Bronchial epithelial cell (primary cell): Measurements from ENCODE around the gene ZNF768. TPM values are rescaled to one million over a fixed set of nuclear protein-coding genes. Genes with fewer than 3 reads are reported as not detected.

Experiments
- DNase-seq: peaks from one replicate; pipeline ENCODE4 v3.0.0-alpha.2; 2010; ENCODE audit warnings: low read depth
- FAIRE-seq: peaks from 2 replicates; lab custom pipeline; 2011; peaks lifted over from hg19 to GRCh38; lab: Jason Lieb, UNC
- H3K27me3 ChIP-seq: 2 replicates; pipeline ENCODE4 v1.5.1; 2011; ENCODE audit warnings: low read length; ENCODE audit not compliant: control insufficient read depth, insufficient read depth
- H3K36me3 ChIP-seq: 2 replicates; pipeline ENCODE4 v1.5.1; 2011; ENCODE audit warnings: low read length; ENCODE audit not compliant: control insufficient read depth, insufficient read depth
- H3K4me3 ChIP-seq: 2 replicates; pipeline ENCODE4 v1.5.1; 2011; ENCODE audit warnings: mild to moderate bottlenecking, low read depth, low read length, control low read depth
- total RNA-seq: library from RNA; depleted of rRNA; stranded (reverse); fragments of >200 nt; gene quantifications from 2 replicates; pipeline ENCODE4 v1.2.1, GENCODE V29; 2014
- TF ChIP-seq, protein P1 (sequence below): IDR thresholded peaks from 2 replicates; pipeline ENCODE4 v1.5.1; 2011; ENCODE audit warnings: mild to moderate bottlenecking, moderate library complexity, low read length, control low read depth, inconsistent platforms; ENCODE audit not compliant: insufficient read depth, severe bottlenecking

Gene ZNF768
- total RNA-seq, 1 donor from 2014 or later: 19.7 TPM

DNA sequence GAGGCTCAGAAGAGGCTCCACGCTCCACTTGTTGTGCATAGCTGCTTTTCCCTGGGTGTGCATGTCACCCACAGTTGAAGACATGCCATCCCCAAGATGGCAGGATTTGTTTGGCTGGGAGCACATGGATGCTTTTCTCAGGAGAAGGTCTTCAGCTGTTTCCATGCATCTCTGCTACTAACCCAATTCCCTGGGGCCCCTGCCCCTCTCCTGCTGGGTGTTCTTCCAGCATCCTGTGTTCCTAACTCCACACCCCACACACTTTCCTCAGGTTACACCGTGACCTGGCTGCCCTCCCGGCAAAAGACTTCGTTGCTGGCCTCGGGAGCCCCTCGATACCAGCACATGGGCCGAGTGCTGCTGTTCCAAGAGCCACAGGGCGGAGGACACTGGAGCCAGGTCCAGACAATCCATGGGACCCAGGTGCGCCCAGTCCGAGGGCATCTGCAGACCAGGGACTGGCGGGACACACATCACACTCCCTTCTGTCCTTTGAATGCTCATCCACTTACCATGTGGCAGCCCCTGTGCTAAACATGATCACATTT is 32.4 kb downstream of the ZNF768 start:
- Histone ChIP-seq H3K36me3 (no peaks in the 10 kb centered on the region), H3K27me3 (no peaks in the 10 kb centered on the region), H3K4me3 (no peak overlapping the region)
- DNase-seq: no peak
- TF ChIP-seq, protein P1, sequence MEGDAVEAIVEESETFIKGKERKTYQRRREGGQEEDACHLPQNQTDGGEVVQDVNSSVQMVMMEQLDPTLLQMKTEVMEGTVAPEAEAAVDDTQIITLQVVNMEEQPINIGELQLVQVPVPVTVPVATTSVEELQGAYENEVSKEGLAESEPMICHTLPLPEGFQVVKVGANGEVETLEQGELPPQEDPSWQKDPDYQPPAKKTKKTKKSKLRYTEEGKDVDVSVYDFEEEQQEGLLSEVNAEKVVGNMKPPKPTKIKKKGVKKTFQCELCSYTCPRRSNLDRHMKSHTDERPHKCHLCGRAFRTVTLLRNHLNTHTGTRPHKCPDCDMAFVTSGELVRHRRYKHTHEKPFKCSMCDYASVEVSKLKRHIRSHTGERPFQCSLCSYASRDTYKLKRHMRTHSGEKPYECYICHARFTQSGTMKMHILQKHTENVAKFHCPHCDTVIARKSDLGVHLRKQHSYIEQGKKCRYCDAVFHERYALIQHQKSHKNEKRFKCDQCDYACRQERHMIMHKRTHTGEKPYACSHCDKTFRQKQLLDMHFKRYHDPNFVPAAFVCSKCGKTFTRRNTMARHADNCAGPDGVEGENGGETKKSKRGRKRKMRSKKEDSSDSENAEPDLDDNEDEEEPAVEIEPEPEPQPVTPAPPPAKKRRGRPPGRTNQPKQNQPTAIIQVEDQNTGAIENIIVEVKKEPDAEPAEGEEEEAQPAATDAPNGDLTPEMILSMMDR: no peak
- no peak for FAIRE-seq

DNA sequence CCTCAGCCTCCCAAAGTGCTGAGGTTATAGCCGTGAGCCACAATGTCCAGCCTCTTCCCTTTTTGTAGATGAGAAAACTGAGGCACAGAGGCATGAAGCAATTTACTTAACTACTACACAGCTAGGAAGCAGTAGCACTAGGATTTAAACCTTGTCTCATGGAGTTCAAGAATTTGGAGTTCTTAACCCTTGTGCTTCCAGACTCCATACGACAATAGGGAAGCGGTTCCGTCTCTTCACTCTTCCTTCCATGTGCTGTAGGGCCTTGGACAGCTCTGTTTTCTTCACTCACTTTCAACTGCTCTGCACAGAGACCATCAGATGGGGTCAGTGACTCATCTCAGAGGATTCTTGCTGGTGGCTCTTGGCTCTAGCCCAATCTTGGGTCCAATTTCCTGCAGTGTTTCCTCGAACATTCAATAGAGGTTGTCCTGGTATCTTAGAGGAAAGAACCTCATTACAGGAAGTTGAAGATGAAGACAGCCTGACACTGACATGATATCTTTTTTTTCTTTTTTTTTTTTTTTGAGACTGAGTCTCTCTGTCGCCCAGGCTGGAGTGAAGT is 34.5 kb downstream of the ZNF768 start:
- FAIRE-seq (no peak), DNase-seq (peak; percentile 61)
- Histone ChIP-seq H3K36me3 (no peaks in the 10 kb centered on the region), H3K27me3 (no peaks in the 10 kb centered on the region), H3K4me3 (no peak overlapping the region)
- TF ChIP-seq, protein P1: no peak

DNA sequence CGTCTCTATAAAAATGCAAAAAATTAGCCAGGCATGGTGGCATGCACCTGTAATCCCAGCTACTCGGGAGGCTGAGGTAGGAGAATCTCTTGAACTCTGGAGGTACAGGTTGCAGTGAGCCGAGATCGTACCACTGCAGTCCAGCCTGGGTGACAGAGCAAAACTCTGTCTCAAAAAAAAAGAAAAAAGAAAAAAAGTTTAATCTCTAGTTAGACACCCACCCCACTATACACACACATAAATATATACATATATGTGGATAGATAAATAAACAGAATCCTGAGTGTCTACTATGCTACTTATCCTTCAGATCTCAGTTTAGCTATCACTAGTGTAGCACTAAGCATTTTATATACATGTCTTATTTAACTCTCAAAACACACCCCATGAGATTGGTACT is 35.1 kb downstream of the ZNF768 start:
- TF ChIP-seq, protein P1: no peak
- H3K36me3 ChIP-seq: no peaks in the 10 kb centered on the region
- no peak for FAIRE-seq

DNA sequence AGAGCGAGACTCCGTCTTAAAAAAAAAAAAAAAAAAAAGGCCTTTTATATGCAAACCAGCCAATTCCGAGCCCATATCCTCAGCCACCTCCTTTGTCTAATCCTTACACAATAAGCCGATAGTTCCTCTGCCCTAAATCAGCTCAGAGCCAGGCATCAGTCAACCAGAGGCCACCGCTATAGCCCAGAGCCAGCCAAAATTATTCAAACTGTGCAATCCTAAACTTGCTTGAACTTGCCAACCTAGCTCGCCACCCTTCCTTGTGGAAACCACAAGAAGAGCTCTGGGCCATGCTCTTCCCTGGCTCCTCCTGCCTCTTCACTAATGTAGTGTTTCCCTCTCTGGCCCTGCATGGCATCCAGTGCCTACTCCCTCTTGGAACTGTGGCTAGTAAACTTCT is 36.2 kb downstream of the ZNF768 start:
- DNase-seq (peak; percentile 97), FAIRE-seq (no peak)
- Histone ChIP-seq H3K27me3 (no peaks in the 10 kb centered on the region), H3K36me3 (no peaks in the 10 kb centered on the region), H3K4me3 (no peak overlapping the region)
- TF ChIP-seq, protein P1: no peak

More for the DNA sequence above, 35.1 kb downstream of the ZNF768 start:
- H3K27me3 ChIP-seq: no peaks in the 10 kb centered on the region
- H3K4me3 ChIP-seq: no peak overlapping the region
- DNase-seq: no peak

DNA sequence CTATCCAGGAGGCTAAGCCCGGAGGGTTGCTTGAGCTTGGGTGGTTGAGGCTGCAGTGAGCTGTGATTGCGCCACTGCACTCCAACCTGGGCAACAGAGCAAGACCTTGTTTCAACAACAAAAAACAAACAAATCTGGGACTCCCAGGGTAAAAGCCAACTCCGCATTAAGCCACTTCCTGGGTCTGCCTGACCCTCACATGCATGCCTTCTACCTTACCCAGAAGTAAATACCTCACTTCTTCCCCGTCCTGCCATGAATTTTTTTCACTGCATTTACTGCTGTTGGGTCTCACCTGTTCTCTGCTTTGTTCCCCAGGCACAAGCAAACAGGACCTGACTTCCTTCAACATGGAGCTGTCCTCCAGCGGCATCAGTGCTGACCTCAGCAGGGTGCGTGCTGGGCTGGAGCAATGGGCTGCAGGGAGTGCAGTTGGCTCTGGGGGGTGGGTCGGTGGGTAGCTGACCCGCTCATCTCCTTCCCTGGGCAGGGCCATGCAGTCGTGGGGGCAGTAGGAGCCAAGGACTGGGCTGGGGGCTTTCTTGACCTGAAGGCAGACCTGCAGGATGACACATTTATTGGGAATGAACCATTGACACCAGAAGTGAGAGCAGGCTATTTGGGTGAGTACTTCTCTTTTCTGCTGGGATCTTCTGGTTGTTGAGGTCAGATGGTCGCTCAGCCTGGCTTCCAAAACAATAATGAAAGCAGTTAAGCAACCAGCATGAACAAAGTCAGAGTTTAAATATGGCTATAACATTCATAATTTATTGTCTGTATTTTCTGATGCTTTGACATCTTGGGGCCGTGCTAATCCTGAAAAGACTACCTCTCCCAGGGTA is 37.4 kb downstream of the ZNF768 start:
- H3K4me3 ChIP-seq: no peak overlapping the region
- no peaks in the 10 kb centered on the region for H3K36me3 ChIP-seq
- FAIRE-seq (no peak), DNase-seq (peak; percentile 13)
- TF ChIP-seq, protein P1: no peak
- no peaks in the 10 kb centered on the region for H3K27me3 ChIP-seq
